ENCODE data around the gene IRAK1. TPM values are rescaled to one million over a fixed set of nuclear protein-coding genes. Genes with fewer than 3 reads are reported as not detected.

The IRAK1 gene
- total and polyA plus RNA-seq, 9 of the 15 experiments (the other 6 are each of a cell fraction or from before 2014, with no cell fraction given), result 11.6 to 261 (median 91.6) TPM

DNA sequence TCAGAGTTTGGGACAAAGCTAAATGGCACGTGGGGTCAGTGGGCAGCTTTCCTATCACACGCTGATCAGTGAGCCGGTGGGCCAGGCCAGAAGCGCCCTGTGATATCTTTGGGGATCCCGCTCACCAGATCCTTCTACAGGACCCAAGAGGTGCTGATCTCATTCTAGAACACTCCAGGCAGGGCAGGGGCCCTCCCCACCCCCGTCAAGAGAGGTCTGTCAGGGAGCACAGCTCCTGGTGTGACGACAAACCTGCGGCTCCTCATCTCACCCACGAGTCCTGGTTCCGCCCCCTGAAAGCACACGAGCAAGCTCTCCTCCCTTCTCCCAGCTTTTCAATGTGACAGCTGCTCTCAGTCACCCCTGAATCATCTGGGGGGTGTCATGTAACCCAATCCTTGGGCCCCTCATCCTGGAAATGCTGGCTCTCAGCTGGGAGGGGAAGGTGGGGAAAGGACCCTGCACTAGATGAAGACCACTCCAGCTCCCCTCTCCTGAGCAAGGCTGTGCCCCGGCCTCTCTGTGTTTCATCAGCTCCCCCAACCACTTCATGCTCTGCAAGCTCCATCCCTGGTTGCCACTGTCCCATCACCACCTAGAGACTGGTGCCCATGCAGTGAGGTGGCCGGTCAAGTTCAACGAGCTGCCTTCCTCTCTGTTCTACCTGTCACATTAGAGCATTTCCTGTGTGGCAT, 52.7 kb downstream of the IRAK1 start:
- CTCF ChIA-PET (ENCODE audit: low intra/inter-chr PET ratio), result no interaction called here
- POLR2A ChIA-PET, result interaction anchor here (0.6 to 3.1 kb wide), 9 partner anchors 9 to 404 kb away, joined by 3 to 24 read pairs (median 5); no protein-coding TSS in a partner anchor
- Histone ChIP-seq H3K4me3 (peak overlapping the region; percentile 84; the same call in 1 of the 2 replicates), H3K9ac (ENCODE audit: insufficient read depth in 1 of 2, low read depth in 2 of 2, low read length in 2 of 2) (peak overlapping the region; percentile 77 to 96), H3K9me1 (ENCODE audit: control insufficient read depth, insufficient read depth, low read length) (peaks cover 5% of the 10 kb centered on the region), H3K36me3 (ENCODE audit: control insufficient read depth, insufficient read depth, low read length) (peaks cover 76% of the 10 kb centered on the region; the same call in 2 of the 3 replicates), H3K27ac (ENCODE audit: extremely low read depth, low read depth, low read length) (peak overlapping the region; percentile 46; the same call in 2 of the 3 replicates), H3K4me2 (ENCODE audit: insufficient read depth, low read length) (peak overlapping the region; percentile 86), H3K4me1 (replicated peaks in 1 of 2; ENCODE audit: control insufficient read depth in 2 of 2, insufficient read depth in 2 of 2, low read length in 2 of 2) (peaks cover 27 to 55% of the 10 kb centered on the region in 2 experiments), H3K27me3 (ENCODE audit: control insufficient read depth in 2 of 2, insufficient read depth in 2 of 2, low read length in 2 of 2) (no peaks in the 10 kb centered on the region), H4K20me1 (replicated peaks; ENCODE audit: control insufficient read depth, insufficient read depth, low read length) (peaks cover 53% of the 10 kb centered on the region), H3K9me3 (replicated peaks; ENCODE audit: control insufficient read depth, insufficient read depth, low read depth, low read length) (no peaks in the 10 kb centered on the region), H2AFZ (ENCODE audit: low read depth, low read length) (no peak overlapping the region), H3K79me2 (ENCODE audit: control insufficient read depth, insufficient read depth, low read length) (peaks cover 92% of the 10 kb centered on the region)
- no peak for FAIRE-seq
- WGBS (ENCODE audit: insufficient coverage, low coverage, missing lambda C conversion rate), result 45% methylated on average over 10 of the region's 14 CpGs
- TF ChIP-seq EGR1 (conservative IDR thresholded peaks at IDR 0.05) (peak; percentile 35; the same call in 1 of the 2 replicates), RBFOX2 (IDR thresholded peaks at IDR 0.05; ENCODE audit: low read depth, low read length) (peak; percentile 36; the same call in 1 of the 2 replicates)
- TF ChIP-seq, protein P1, sequence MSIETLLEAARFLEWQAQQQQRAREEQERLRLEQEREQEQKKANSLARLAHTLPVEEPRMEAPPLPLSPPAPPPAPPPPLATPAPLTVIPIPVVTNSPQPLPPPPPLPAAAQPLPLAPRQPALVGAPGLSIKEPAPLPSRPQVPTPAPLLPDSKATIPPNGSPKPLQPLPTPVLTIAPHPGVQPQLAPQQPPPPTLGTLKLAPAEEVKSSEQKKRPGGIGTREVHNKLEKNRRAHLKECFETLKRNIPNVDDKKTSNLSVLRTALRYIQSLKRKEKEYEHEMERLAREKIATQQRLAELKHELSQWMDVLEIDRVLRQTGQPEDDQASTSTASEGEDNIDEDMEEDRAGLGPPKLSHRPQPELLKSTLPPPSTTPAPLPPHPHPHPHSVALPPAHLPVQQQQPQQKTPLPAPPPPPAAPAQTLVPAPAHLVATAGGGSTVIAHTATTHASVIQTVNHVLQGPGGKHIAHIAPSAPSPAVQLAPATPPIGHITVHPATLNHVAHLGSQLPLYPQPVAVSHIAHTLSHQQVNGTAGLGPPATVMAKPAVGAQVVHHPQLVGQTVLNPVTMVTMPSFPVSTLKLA (conservative IDR thresholded peaks at IDR 0.05), result peak in 1 of 2 experiments; percentile 21; a peak in 1 of 4 replicates
- TF ChIP-seq, protein P2, sequence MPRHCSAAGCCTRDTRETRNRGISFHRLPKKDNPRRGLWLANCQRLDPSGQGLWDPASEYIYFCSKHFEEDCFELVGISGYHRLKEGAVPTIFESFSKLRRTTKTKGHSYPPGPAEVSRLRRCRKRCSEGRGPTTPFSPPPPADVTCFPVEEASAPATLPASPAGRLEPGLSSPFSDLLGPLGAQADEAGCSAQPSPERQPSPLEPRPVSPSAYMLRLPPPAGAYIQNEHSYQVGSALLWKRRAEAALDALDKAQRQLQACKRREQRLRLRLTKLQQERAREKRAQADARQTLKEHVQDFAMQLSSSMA (CRISPR knock-in tag; IDR thresholded peaks at IDR 0.05), result no peak
- TF ChIP-seq, protein P3, sequence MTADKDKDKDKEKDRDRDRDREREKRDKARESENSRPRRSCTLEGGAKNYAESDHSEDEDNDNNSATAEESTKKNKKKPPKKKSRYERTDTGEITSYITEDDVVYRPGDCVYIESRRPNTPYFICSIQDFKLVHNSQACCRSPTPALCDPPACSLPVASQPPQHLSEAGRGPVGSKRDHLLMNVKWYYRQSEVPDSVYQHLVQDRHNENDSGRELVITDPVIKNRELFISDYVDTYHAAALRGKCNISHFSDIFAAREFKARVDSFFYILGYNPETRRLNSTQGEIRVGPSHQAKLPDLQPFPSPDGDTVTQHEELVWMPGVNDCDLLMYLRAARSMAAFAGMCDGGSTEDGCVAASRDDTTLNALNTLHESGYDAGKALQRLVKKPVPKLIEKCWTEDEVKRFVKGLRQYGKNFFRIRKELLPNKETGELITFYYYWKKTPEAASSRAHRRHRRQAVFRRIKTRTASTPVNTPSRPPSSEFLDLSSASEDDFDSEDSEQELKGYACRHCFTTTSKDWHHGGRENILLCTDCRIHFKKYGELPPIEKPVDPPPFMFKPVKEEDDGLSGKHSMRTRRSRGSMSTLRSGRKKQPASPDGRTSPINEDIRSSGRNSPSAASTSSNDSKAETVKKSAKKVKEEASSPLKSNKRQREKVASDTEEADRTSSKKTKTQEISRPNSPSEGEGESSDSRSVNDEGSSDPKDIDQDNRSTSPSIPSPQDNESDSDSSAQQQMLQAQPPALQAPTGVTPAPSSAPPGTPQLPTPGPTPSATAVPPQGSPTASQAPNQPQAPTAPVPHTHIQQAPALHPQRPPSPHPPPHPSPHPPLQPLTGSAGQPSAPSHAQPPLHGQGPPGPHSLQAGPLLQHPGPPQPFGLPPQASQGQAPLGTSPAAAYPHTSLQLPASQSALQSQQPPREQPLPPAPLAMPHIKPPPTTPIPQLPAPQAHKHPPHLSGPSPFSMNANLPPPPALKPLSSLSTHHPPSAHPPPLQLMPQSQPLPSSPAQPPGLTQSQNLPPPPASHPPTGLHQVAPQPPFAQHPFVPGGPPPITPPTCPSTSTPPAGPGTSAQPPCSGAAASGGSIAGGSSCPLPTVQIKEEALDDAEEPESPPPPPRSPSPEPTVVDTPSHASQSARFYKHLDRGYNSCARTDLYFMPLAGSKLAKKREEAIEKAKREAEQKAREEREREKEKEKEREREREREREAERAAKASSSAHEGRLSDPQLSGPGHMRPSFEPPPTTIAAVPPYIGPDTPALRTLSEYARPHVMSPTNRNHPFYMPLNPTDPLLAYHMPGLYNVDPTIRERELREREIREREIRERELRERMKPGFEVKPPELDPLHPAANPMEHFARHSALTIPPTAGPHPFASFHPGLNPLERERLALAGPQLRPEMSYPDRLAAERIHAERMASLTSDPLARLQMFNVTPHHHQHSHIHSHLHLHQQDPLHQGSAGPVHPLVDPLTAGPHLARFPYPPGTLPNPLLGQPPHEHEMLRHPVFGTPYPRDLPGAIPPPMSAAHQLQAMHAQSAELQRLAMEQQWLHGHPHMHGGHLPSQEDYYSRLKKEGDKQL (CRISPR knock-in tag; IDR thresholded peaks at IDR 0.05; ENCODE audit: borderline replicate concordance), result no peak
- no TSS peak for BruUV-seq (replicated peaks)
- intact Hi-C loops (cut with micrococcal nuclease), result no loop called here
- in situ Hi-C loops (cut with MboI), result no loop called here
- no peak for ATAC-seq
- DNase-seq (ENCODE audit: extremely low read depth in 1 of 4, low spot score in 3 of 4), result peak in 1 of 4 experiments; percentile 47
